Measurements from ENCODE around the gene MMP28.

- TF ChIP-seq POLR2A (IDR thresholded peaks at IDR 0.05), result no peak
- no peak for TF ChIP-seq CTCF (IDR thresholded peaks at IDR 0.05)
Measured at GRCh38 chr17:35725802-35726126, 69.7 kb downstream of the MMP28 start.

Data from thyroid gland (tissue), 4 donors.